22Rv1 (cell line): Measurements from ENCODE around the gene NKG7.

Experiments
- H3K27ac ChIP-seq: fragments of 450-650 bp; 2 replicates; pipeline ENCODE4 v1.5.1; 2017
- CTCF ChIP-seq: fragments of 450-650 bp; IDR thresholded peaks from 2 replicates; pipeline ENCODE4 v1.5.1; 2017; ENCODE audit warnings: mild to moderate bottlenecking
- ZFX ChIP-seq: fragments of 450-650 bp; IDR thresholded peaks from 2 replicates; pipeline ENCODE4 v1.6.1; 2017; ENCODE audit warnings: antibody characterized with exemption, borderline replicate concordance

NKG7 gene

DNA sequence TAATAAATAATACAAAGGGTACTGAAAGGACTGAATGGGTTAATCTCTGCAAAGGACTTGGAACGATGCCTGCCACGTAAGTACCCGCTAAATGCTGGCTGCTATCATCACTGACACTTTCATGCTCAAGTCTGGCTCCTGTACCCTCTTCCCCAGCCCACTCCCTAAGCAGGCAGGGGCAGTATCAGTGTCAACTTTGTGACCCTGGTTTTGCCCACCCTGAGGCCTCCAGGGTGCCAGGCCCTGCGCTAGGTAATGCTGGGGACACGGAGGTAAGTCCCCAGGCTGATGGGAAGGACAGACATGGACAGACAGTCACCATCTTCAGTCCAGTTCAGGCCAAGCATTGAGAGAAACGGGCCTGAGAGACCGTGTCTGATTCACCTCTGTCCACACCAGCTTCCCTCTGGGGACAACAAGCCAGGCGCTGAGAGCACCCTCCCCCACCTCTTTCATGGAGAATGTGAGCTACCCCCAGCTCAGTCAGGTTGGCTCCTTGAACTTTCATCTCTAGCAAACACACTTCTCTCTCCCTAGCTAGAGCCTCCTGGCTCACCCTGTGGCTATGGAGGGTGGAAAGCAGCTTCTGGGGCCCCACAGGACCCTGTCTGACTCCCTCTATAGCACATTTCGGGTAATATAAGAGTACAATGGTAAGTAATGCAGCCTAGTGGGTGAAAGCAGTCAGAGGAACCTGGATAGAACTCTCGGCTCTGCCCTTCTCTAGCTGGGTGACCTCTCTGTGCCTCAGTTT, 7.1 kb downstream of the NKG7 start:
- H3K27ac ChIP-seq, result peak overlapping the region; percentile 99
- TF ChIP-seq CTCF, result no peak
- no peak for TF ChIP-seq ZFX

- peak overlapping the region; percentile 99 for H3K27ac ChIP-seq
- no peak for TF ChIP-seq CTCF
- no peak for TF ChIP-seq ZFX
Measured at GRCh38 chr19:51364200-51365106, 8.0 kb downstream of the NKG7 start.

GRCh38 chr19:51361239-51361638, 11.2 kb downstream of the NKG7 start:
- H3K27ac ChIP-seq, result no peak overlapping the region

DNA sequence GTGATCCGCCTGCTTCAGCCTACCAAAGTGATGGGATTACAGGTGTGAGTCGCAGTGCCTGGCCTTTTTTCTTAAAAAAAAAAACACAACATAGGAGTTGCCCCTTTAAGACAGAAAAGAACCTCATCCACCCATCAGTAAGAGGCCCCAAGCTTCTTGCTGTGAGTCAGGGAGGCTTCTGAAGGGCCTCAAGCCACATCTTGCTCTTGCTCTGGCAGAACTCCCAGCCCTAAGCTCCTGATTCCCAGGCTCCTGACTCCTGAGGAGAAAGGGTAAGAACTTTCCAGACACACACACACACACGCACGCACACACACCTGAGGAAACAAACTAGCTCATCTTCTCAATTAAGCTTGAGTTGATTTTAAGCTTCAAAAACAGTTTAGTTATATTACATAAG, 13.2 kb downstream of the NKG7 start:
- TF ChIP-seq ZFX, result no peak
- TF ChIP-seq CTCF, result no peak
- H3K27ac ChIP-seq, result no peak overlapping the region

More at GRCh38 chr19:51361239-51361638, 11.2 kb downstream of the NKG7 start:
- no peak for TF ChIP-seq CTCF
- no peak for TF ChIP-seq ZFX

- no peak for TF ChIP-seq ZFX
- no peak for TF ChIP-seq CTCF
- no peak overlapping the region for H3K27ac ChIP-seq
Measured at GRCh38 chr19:51357952-51358351, 14.5 kb downstream of the NKG7 start.

DNA sequence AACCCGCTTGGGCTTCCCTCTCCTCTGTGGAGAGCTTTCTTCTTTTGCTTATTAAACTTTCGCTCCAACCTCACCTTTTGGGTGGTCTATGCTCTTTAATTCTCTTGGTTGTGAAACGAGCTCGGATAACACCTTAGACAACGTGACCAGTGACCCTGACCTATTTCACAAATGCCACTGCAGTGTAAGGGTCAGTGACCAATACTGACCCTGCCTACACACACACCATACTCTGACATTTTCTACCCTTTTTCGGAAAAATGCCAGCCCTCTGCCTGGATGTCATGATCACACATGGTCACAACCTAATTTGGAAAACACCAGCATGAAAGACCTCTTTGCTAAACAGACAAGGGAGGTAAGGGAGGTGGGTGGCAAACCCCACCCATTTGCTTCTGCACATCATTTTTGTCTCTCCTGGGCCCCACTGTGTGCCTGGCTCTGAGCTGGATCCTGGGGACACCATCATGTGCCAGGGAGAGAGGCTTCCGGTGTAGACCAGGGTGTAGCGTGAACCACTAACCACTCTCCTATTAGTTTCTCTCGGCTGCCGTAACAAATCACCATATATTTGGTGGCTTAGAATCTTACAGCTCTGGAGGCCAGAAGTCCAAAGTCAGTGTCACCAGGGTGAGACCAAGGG, 16.2 kb downstream of the NKG7 start:
- TF ChIP-seq ZFX (no peak), CTCF (no peak)
- no peak overlapping the region for H3K27ac ChIP-seq

DNA sequence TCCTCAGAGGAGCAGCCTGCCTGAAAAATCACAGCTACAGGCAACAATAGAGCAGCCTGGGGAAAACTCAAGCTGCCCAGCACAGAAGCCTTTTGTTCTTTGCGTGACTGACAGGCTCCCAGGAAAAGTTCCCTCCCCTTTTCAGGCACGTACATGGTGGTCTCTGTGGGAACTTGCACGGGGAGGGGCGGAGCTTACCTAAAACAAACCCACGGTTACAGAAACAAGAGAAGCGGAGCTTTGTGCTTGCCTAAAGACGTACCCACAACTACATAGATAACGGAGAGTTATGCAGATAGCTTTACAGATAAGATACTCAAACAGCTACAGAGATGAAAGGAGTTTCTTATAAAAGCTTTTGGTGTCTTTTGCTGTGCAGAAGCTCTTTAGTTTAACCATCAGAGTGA, 17.7 kb downstream of the NKG7 start:
- no peak for TF ChIP-seq ZFX
- TF ChIP-seq CTCF, result no peak
- H3K27ac ChIP-seq, result no peak overlapping the region
